Effector CD4-positive, alpha-beta T cell (primary cell): ENCODE measurements around the gene PKD1L1.

Experiments
- DNase-seq: peaks from one replicate; pipeline ENCODE4 v3.0.0-alpha.2; 2020

PKD1L1 gene

GRCh38 chr7:47896809-47897423 is 51.4 kb downstream of the PKD1L1 start:
- no peak for DNase-seq

GRCh38 chr7:47895026-47895425 is 53.2 kb downstream of the PKD1L1 start:
- no peak for DNase-seq

GRCh38 chr7:47893721-47894365 is 54.4 kb downstream of the PKD1L1 start:
- DNase-seq, result no peak

- DNase-seq, result no peak
Measured at GRCh38 chr7:47893238-47893637, 55.0 kb downstream of the PKD1L1 start.

- no peak for DNase-seq
Measured at GRCh38 chr7:47890606-47891005, 57.7 kb downstream of the PKD1L1 start.

- DNase-seq, result no peak
Measured at GRCh38 chr7:47890125-47890524, 58.1 kb downstream of the PKD1L1 start.

- DNase-seq, result no peak
Measured at GRCh38 chr7:47889723-47890122, 58.5 kb downstream of the PKD1L1 start.

- no peak for DNase-seq
Measured at GRCh38 chr7:47888371-47889265, 59.6 kb downstream of the PKD1L1 start.

GRCh38 chr7:47887016-47887640 is 61.1 kb downstream of the PKD1L1 start:
- no peak for DNase-seq

GRCh38 chr7:47885987-47886811 is 62.1 kb downstream of the PKD1L1 start:
- DNase-seq, result no peak

- DNase-seq, result no peak
Measured at GRCh38 chr7:47885309-47885986, 62.8 kb downstream of the PKD1L1 start.

- no peak for DNase-seq
Measured at GRCh38 chr7:47884675-47885074, 63.6 kb downstream of the PKD1L1 start.

GRCh38 chr7:47882635-47883034 is 65.6 kb downstream of the PKD1L1 start:
- no peak for DNase-seq

- no peak for DNase-seq
Measured at GRCh38 chr7:47881256-47881655, 67.0 kb downstream of the PKD1L1 start.

GRCh38 chr7:47878662-47879061 is 69.6 kb downstream of the PKD1L1 start:
- DNase-seq, result no peak

- DNase-seq, result no peak
Measured at GRCh38 chr7:47877336-47877735, 70.9 kb downstream of the PKD1L1 start.

- DNase-seq, result no peak
Measured at GRCh38 chr7:47875998-47876744, 72.1 kb downstream of the PKD1L1 start.

- DNase-seq, result no peak
Measured at GRCh38 chr7:47875406-47875805, 72.9 kb downstream of the PKD1L1 start.

GRCh38 chr7:47873762-47874161 is 74.5 kb downstream of the PKD1L1 start:
- no peak for DNase-seq

- DNase-seq, result no peak
Measured at GRCh38 chr7:47867286-47867685, 81.0 kb downstream of the PKD1L1 start.

GRCh38 chr7:47866120-47866519 is 82.1 kb downstream of the PKD1L1 start:
- DNase-seq, result no peak
